DOHH2 (cell line): ENCODE data around the gene POFUT2.

Experiments
- H3F3A ChIP-seq: fragments of 200-600 bp; sonication (generic), shearing (Covaris generic); 2 replicates; pipeline ENCODE4 v1.6.0; 2016; ENCODE audit warnings: antibody characterized with exemption, mild to moderate bottlenecking; ENCODE audit not compliant: control insufficient read depth, insufficient read depth
- H3K27ac ChIP-seq: fragments of 200-600 bp; sonication (generic); 2 replicates; pipeline ENCODE4 v1.5.1; 2014; ENCODE audit warnings: low read depth, mild to moderate bottlenecking, low read length, moderate library complexity
- H3K27me3 ChIP-seq: fragments of 200-600 bp; sonication (generic); 2 replicates; pipeline ENCODE4 v1.6.1; 2014; ENCODE audit warnings: mild to moderate bottlenecking, low read length, mixed read lengths; ENCODE audit not compliant: control insufficient read depth
- H3K36me3 ChIP-seq: fragments of 200-600 bp; sonication (generic); 2 replicates; pipeline ENCODE4 v1.6.1; 2014; ENCODE audit warnings: mild to moderate bottlenecking, low read length, moderate library complexity, mixed read lengths; ENCODE audit not compliant: control insufficient read depth
- H3K4me1 ChIP-seq: fragments of 200-600 bp; sonication (generic); 2 replicates; pipeline ENCODE4 v1.6.1; 2014; ENCODE audit warnings: mild to moderate bottlenecking, low read length, mixed read lengths; ENCODE audit not compliant: control insufficient read depth
- H3K4me2 ChIP-seq: fragments of 200-600 bp; sonication (generic); 2 replicates; pipeline ENCODE4 v1.6.0; 2014; ENCODE audit warnings: mild to moderate bottlenecking, low read length, moderate library complexity
- H3K4me3 ChIP-seq: fragments of 200-600 bp; sonication (generic); 2 replicates; pipeline ENCODE4 v1.5.1; 2014; ENCODE audit warnings: mild to moderate bottlenecking, low read length, mixed read lengths
- H3K79me2 ChIP-seq: fragments of 200-600 bp; sonication (generic); 2 replicates; pipeline ENCODE4 v1.6.1; 2014; ENCODE audit warnings: mild to moderate bottlenecking, low read length, mixed read lengths; ENCODE audit not compliant: control insufficient read depth
- H3K9me2 ChIP-seq: fragments of 200-600 bp; sonication (generic); replicated peaks from 2 replicates; pipeline ENCODE4 v1.6.1; 2014; ENCODE audit warnings: mild to moderate bottlenecking, low read length, mixed read lengths; ENCODE audit not compliant: control insufficient read depth
- H3K9me3 ChIP-seq: fragments of 200-600 bp; sonication (generic); 2 replicates; pipeline ENCODE4 v1.6.1; 2014; ENCODE audit warnings: antibody characterized with exemption, low read length, mixed read lengths; ENCODE audit not compliant: control insufficient read depth, insufficient read depth
- H4K20me1 ChIP-seq: fragments of 200-600 bp; sonication (generic); 2 replicates; pipeline ENCODE4 v1.6.0; 2014; ENCODE audit warnings: low read depth, mild to moderate bottlenecking, antibody characterized with exemption, low read length, moderate library complexity; ENCODE audit not compliant: control insufficient read depth, insufficient read depth
- CTCF ChIP-seq: fragments of 200-600 bp; sonication (generic); IDR thresholded peaks from one replicate; pipeline ENCODE4 v1.5.1; 2014; ENCODE audit warnings: antibody characterized with exemption, mild to moderate bottlenecking, low read depth, low read length; ENCODE audit not compliant: poor library complexity, severe bottlenecking
- EZH2phosphoT487 ChIP-seq: fragments of 200-600 bp; sonication (generic); IDR thresholded peaks from 2 replicates; pipeline ENCODE4 v1.6.1; 2017; ENCODE audit warnings: borderline replicate concordance, mild to moderate bottlenecking, antibody characterized with exemption, low read length, moderate library complexity, mixed read lengths

Gene POFUT2

DNA sequence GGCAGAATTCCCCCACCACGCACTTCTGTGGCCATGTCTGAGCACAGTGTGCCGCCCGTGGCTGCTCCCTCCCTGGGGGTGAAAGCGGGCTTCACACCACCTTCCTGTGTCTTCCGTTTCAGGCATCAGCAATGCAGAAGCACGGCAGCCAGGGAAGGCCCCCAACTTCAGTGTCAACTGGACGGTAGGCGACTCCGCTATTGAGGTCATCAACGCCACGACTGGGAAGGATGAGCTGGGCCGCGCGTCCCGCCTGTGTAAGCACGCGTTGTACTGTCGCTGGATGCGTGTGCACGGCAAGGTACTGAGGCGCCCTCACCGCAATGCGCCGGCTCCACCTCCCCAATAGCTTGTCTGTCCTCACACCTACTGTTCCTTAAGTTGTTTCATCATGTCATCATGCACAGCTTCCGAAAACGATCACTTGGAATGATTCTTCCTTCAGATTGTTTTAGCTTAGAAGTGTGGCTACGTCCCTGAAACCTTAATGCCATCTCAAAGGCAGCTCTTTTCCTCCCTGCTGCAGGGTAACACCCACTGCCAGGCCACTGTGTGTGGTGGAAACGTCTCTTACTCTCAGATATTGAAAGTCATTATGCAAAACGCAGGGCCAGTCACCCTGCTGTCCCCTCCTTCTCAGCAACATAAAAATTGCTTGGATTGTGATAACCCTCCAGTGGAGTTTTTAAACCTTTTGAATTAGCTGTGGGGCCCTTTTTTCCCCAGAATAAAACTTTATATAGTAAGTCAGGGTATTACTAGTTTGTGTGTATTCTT lies 66.8 kb downstream of the POFUT2 start:
- H3K9me3 ChIP-seq, result peaks cover 4% of the 10 kb centered on the region
- H4K20me1 ChIP-seq, result no peaks in the 10 kb centered on the region
- TF ChIP-seq CTCF (no peak), EZH2phosphoT487 (no peak)
- H3K27ac ChIP-seq, result no peak overlapping the region
- no peak overlapping the region for H3K4me3 ChIP-seq
- H3K9me2 ChIP-seq, result no peaks in the 10 kb centered on the region
- H3F3A ChIP-seq, result no peaks in the 10 kb centered on the region
- H3K27me3 ChIP-seq, result no peaks in the 10 kb centered on the region
- no peaks in the 10 kb centered on the region for H3K79me2 ChIP-seq
- H3K4me1 ChIP-seq, result no peaks in the 10 kb centered on the region
- no peak overlapping the region for H3K4me2 ChIP-seq
- no peaks in the 10 kb centered on the region for H3K36me3 ChIP-seq

DNA sequence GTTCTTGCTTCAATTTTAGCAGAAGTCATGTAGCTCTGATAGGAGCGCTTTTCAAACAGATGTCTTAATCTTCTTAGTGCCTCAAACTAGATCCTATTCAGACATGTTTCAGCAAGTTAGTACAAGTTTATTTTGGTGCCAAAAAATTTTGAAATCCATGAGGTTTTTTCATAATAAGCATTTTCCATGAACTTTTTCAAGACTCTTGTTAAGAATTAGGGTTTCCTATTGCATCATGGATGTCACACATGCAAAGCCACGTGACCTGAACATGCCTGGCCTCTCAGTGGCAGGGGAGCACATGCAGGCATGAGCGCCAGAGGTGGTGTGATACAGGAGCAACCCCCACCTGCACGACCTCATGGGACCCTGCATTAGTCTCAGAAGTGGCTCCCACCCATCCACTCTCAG lies 67.6 kb downstream of the POFUT2 start:
- Histone ChIP-seq H4K20me1 (no peaks in the 10 kb centered on the region), H3K9me3 (peaks cover 4% of the 10 kb centered on the region), H3K4me1 (no peaks in the 10 kb centered on the region), H3K79me2 (no peaks in the 10 kb centered on the region), H3K4me3 (no peak overlapping the region), H3K36me3 (no peaks in the 10 kb centered on the region), H3F3A (no peaks in the 10 kb centered on the region), H3K9me2 (no peaks in the 10 kb centered on the region), H3K4me2 (no peak overlapping the region), H3K27ac (no peak overlapping the region), H3K27me3 (no peaks in the 10 kb centered on the region)
- no peak for TF ChIP-seq EZH2phosphoT487
- TF ChIP-seq CTCF, result no peak

DNA sequence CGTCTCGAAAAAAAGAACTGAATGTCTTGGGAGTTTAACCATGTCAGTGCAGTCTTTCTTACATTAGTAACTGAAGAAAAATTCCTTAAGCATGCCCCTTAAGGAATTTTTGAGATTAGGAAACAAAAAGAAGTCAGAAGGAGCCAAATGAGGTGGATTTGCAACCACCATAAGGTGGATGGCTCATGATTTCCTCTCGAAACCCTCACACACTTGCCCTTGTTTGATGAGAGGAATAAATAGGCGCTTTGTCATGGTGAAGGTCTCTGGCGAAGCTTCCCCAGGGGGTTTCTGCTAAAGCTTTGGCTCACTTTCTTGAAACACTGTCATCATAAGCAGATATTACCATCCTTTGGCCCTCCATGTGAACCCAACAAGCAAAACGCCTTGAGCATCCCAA lies 68.2 kb downstream of the POFUT2 start:
- no peak overlapping the region for H3K4me2 ChIP-seq

More for the DNA sequence above, 68.2 kb downstream of the POFUT2 start:
- Histone ChIP-seq H4K20me1 (no peaks in the 10 kb centered on the region), H3K4me3 (no peak overlapping the region), H3K9me3 (peaks cover 4% of the 10 kb centered on the region), H3K9me2 (no peaks in the 10 kb centered on the region), H3F3A (no peaks in the 10 kb centered on the region), H3K36me3 (no peaks in the 10 kb centered on the region), H3K79me2 (no peaks in the 10 kb centered on the region), H3K27ac (no peak overlapping the region), H3K27me3 (no peaks in the 10 kb centered on the region), H3K4me1 (no peaks in the 10 kb centered on the region)
- TF ChIP-seq CTCF (no peak), EZH2phosphoT487 (no peak)
